CD4-positive, alpha-beta T cell treated with Interleukin-15 for 1 hour (primary cell): ENCODE measurements around the gene SURF2.
"Not testable (repeated sequence)": the region's sequence is repeated elsewhere in the genome, so short reads cannot be mapped to it uniquely, and the experiment has no call there.

ENCODE experiments used
- DNase-seq: peaks from one replicate; pipeline ENCODE4 v3.0.0-alpha.2; 2020

Gene SURF2

DNA sequence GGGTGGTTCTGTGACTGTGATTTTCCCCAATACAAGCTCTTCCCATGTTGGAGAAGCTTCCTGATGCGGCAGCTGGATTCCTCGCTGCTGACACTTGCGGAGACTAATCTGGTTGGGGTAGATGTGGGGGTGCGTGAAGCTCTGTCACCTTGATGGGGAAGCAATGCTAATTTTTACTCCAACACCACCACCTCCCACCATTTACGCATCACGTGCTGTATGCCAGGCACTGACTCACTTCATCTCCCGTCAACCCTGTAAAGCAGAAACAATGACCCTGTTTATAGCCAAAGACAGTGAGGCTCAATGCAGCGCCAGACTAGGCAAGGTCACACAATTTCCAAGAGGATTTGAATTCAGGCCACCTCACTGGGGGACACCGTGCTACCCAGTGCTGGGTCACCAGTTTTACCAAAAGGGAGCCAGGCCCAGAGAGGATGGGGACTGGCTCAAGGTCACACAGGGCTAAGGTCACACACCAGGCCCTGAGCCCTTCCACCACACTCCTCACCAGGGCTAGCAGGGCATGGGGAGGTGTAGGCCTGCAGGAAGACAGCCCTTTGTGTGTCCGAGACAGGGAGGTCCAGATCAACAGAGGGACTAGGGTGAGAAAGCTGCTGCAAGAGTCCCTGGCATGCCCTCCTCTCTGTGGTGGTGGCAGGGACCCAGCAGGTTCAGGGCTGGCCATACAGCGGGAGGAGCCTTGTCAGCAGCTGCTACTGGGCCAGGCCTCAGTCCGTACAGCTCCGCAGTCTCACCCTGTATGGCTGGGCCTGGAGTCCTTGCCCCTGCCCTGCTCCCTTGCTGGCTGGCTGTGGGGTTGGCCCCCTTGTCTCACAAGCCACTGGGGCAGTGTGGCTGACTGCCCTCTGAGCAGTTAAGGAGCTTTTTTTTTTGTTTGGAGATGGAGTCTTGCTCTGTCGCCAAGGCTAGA is 23.1 kb downstream of the SURF2 start:
- DNase-seq = no peak

DNA sequence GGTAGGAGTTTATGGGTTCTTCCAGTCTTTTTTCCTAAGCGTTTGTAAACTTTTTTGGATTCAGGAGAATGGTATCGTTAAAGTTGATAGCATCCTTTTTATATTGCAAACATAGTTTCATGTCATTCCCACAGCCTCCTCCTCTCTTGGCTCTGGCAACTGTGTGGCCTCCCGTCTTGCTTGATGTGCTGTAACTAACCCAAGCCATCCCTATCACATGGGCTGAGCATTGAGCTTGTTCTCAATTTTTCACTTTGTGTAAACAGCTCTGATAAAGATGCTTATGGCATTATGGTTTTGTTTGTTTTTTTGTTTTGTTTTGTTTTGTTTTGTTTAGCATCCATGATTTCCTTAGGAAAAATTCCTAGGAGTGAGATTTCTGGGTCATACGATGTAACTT is 24.4 kb downstream of the SURF2 start:
- no peak for DNase-seq

DNA sequence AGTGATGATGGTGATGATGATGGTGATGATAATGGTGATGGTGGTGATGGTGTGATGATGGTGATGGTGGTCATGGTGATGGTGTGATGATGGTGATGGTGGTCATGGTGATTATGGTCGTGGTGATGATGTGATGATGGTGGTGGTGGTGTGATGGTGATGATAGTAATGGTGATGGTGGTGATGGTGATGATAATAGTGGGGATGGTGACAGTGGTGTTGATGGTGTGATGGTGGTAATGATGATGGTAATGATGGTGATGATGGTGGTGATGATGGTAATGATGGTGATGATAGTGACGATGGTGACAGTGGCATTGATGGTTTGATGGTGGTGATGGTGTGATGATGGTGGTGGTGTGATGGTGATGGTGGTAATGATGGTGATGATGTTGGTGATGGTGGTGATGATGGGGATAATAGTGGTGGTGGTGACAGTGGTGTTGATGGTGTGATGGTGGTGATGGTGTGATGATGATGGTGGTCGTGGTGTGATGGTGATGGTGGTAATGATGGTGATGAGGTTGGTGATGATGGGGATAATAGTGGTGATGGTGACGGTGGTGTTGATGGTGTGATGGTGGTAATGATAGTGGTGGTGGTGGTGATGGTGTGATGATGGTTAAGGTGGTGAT is 26.3 kb downstream of the SURF2 start:
- DNase-seq = no peak

DNA sequence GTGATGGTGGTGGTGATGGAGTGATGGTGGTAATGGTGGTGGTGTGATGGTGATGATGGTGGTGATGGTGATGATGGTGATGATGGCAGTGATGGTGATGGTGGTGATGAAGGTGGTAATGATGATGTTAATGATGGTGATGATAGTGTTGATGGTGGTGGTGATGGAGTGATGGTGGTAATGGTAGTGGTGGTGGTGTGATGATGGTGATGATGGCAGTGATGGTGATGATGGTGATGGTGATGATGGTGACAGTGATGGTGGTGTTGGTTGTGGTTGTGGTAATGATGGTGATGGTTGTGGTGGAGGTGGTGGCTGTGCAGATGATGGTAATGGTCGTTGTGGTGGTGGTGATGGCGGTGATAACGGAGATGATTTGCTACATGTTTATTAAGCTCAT is 27.1 kb downstream of the SURF2 start:
- DNase-seq = no peak

DNA sequence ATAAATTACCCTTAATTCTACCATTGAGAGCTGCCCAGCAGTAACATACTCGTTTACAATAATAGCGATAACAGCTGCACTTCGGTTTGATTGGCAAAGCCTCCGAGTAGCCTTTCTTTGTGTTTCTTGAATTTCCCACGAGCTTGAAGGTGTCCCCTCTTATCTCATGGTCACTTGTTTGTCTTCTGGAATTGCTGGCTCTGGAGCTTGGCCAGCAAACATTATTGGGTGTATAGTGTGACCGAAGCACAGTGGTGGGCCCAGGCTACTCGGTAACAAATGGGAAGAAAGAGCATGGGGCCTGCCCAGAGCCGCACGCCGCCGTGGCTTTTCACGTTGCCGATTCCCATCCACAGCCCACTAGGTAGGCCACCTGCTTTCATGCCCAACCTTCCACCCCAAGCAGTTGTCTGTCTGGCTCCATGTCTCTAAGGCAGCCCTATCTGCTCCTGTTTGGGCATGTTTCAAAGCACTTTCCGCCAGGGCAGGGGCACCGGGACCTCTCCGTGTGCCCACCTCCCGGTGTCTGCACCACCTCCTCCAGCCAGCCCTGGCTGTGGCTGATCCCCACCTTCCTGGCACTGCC is 28.5 kb downstream of the SURF2 start:
- no peak for DNase-seq

DNA sequence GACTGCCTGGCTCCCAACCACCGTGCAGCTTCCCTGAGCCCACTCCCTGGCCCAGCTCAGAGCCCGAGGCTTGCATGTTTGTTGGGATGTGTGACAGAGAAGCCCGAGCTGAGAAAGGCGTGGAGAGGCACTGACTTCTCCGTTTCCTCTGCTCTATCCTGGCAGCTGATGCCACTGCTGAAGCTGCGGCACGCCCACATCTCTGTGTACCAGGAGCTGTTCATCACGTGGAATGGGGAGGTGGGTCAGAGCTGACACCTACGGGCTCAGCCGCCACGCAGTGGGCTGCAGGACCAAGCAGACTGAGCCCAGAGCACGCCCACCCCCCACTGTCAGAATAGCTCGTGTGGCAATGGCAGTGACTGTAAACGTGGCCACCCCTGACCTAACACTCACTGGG is 29.1 kb downstream of the SURF2 start:
- no peak for DNase-seq

DNA sequence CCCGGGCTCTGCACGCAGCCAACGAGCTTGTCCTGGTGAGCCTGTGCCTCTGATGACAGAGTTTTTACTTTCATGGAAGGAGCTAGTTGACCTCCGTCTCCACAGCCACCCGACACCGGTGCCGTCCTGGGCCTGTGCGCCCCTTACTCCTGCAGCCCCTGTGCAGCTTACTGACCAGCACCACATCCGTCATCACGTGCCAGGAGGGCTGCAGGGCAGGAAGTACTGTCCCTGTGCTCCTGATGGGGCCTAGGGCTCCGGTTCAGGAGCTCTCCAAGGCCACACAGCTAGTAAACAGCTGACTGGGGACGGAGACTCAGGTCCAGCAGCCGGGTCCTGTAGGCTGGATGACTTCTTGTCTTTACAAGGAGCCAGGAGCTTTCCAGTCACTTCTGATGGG is 30.0 kb downstream of the SURF2 start:
- no peak for DNase-seq

DNA sequence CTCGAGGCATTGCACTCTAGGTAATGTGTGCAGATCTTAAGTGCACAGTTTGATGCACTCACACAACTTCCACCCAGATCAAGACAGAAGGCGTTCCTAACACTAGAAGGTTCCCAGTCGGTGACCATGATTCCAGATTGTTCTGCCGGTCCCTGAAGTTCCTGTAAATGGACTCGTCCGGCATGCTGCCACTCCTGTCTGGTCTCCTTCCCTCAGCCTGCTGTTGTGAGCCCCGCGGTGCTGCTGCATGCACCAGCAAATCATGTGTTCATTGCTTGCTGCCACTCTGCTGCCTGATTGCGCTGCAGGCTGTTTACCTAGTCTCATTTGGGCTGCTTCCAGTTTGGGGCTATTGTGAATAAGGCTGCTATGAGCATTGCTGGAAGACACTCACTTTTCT is 31.3 kb downstream of the SURF2 start:
- DNase-seq = no peak

DNA sequence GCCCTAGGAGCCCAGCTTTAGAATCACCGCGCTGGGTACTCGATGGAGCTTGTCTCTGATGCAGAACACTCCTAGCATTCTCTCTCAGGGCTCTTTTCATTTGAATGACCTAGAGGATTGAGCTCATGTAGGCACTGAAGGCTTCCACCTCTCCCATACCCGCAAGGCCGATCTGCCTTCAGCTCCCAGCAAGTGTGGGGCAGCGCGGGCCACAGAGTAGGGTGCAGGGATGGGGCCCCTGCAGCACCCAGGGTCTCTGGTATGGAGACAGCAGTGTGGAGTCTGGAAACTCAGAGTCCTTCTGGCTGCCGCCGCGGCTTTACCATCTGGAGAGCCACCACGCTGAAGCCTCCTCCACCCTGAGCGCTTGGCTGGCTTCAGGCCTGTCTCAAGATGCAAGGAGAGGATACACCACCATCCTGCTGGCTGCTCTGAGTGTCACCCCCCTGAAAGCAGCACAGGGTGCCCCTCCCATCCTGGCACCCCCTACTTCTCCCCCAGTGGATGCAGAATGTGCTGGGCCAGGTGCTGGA is 32.7 kb downstream of the SURF2 start:
- DNase-seq = no peak

DNA sequence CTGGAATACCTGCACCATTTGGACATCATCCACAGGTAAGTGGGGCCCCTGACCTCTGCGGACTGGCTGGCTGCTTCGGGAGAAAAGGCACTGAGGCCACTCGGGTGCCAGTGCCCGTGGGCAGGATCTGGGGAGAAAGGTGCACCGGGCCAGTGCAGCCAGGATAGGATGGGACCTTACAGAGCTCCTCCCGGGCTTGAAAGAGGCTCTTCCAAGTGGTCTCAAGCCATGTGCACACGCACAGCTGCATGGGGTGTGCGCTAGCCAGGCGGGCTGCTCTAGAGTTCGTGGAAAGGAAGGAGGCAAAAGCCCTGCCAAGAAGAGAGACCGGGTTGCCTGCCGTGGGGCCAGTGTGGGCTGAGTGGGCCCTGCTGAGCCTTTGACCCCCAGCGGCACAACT is 33.2 kb downstream of the SURF2 start:
- no peak for DNase-seq

DNA sequence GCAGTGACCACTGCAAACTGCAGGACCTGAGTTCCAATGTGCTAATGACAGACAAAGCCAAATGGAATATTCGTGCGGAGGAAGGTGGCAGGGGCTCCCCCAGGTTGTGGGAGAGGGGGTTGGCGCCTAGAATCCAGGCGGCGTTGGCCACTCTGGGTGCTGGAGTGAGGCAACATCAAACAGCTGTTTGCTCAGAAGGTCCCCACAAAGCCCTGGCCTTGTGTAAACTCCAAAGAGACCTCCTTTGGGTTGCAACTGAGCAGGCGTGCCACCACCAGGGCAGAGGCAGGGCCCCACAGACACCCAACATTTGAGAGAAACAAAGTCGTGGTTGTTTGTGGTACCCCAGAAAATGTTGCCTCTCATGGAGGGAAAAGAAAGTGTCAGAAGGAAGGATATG is 34.4 kb downstream of the SURF2 start:
- DNase-seq = no peak

DNA sequence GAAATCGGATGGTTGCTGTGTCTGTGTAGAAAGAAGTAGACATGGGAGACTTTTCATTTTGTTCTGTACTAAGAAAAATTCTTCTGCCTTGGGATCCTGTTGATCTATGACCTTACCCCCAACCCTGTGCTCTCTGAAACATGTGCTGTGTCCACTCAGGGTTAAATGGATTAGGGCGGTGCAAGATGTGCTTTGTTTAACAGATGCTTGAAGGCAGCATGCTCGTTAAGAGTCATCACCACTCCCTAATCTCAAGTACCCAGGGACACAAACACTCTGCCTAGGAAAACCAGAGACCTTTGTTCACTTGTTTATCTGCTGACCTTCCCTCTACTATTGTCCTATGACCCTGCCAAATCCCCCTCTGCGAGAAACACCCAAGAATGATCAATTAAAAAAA is 35.1 kb downstream of the SURF2 start:
- DNase-seq = not testable (repeated sequence)

DNA sequence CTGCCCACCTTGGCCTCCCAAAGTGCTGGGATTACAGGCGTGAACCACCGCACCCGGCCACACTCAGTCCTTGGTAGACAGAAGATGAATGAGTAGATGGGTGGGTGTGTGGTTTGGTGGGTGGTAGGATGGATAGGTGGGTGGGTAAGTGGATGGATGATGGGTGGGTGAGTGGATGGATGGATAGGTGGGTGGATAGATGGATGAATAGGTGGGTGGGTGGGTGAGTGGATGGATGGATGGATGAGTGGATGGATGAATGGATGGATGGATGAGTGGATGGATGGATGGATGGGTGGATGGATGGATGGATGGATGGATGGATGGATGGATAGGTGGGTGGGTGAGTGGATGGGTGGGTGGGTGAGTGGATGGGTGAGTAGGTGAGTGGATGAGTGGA is 36.0 kb downstream of the SURF2 start:
- DNase-seq = not testable (repeated sequence)

DNA sequence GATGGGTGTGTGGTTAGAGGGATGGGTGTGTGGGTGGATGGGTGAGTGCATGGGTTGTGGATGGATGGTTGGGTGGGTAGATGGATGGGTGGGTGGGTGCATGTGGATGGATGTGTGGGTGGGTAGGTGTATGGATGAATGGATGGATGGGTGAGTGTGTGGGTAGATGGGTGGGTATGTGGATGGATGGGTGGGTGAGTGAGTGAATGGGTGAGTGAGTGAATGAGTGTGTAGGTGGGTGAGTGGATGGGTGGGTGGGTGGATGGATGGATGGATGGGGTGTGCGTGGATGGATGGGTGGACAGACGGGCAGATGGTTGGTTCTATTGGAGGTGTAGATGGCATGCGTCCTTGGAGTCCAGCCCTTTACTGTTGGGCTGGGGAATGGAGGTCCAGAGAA is 37.0 kb downstream of the SURF2 start:
- DNase-seq = no peak

DNA sequence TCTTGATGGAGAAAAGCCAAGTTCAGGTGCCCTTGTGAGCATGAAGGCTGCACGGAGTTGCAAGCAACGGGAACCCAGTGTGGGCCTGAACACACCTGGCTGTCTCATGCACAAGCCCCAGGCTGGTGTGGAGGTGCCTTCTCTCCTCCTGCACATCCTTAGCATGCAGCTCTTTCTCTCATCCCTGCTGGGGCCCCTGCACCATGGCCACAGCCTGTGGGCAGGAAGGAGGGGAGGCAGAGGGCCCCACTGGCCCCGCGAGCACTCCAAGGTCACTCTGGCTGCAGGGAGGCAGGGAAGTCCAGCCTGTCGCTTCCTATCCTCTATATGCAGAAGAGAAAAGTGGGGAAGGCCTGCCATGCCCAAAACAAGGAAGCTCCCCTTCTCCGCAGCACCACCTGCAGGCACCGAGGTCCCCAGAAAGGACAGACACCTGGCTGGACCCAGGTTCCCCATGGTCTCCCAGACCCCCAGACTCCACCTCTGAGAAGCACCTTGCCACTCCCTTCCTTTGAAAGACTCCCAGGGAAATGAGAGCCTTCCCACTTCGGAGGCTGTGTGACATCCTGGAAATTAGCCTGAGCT is 38.4 kb downstream of the SURF2 start:
- DNase-seq = no peak

DNA sequence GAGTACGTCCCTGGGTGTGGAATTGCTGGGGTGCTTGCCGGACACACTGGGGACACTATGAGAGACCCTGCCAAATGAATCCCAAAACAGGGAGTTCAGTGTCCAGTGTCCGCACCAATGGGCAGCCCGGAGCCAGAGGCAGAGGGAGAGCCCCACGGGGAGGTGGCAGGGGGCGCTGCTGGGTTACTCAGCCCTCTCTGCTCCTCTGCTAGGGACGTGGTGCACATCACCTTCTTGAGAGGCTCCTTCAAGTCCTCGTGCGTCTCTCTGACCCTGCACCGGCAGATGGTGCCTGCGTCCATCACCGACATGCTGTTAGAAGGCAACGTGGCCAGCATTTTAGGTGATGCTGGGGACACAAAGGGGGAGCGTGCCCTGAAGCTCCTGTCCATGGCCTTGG is 40.6 kb downstream of the SURF2 start:
- DNase-seq = no peak

DNA sequence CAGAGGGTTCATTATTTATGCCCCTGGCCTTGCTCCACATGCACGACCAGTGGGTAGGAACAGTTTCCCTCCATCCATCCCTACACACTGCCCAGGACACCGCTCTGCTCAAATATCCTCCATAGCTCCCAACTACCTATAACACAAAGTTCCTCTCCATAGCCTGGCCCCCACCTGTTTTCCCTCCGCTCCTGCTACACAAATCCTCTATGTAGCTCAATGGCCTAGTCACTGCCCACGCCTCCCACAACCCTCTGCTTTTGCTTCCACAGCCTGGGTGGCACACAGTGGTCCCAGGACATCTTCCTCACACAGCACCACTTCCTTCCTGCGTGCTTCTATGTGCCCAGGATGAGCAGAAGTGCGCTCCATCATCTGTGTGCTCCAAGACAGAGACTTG is 41.0 kb downstream of the SURF2 start:
- DNase-seq = no peak

DNA sequence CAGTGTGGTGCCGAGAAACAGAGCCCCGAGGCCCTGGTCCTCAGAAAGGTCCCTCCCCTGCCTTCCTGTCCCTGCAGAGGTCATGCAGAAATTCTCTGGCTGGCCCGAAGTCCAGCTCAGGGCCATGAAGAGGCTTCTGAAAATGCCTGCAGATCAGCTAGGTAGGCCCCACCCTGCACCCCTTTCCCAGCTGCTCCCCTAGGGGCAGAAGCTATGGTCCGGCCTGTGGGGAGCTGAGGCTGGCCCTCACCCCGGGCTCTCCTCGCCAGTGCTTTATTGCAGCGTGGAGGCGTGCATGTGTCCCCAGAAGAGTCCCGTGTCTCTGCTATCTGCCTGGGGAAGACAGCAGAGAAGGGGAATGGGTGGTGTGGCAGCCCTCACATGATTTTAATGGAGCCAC is 41.5 kb downstream of the SURF2 start:
- no peak for DNase-seq

DNA sequence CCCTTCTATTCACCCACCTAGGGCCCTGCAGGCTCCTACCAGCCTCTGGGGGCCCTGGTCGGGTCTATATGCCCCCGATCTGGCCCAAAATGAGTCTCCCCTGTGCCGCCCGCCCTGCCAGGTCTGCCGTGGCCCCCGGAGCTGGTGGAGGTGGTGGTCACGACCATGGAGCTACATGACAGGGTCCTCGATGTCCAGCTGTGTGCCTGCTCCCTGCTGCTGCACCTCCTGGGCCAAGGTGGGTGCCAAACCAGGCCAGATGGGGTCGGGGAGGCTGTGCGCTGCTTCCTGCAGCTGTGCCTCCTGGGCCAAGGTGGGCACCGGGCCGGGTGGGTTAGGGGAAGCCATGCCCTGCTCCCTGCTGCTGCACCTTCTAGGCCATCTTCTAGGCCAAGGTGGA is 43.9 kb downstream of the SURF2 start:
- DNase-seq = no peak

DNA sequence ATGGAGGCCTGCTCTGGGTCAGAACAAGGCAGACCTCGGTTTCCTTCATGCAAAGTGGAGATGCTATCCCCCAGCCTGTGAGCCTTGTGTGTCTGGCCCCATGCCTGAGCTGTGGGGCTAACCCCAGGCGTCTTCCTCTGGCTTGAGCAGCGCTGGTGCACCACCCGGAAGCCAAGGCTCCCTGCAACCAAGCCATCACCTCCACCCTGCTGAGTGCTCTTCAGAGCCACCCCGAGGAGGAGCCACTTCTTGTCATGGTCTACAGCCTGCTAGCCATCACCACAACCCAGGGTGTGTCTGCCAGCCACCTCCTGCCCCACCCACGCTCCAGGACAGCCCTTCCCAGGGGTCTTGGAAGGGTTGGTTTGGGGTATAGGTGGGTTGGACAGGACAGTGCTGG is 45.2 kb downstream of the SURF2 start:
- DNase-seq = no peak

DNA sequence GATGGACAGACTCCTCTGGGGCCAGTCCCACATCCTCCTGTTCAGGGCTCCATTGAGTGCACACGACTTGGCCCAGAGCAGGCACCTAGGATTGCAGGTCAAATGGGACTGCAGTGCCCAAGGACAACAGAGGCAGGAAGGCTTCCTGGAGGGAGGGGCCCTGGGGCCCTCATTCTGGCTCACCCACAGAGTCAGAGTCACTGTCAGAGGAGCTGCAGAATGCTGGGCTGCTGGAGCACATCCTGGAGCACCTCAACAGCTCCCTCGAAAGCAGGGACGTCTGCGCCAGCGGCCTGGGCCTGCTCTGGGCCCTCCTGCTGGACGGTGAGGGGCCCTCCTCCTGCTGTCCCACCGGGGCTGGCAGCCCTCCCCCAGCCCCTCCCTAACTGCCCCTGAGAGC is 46.3 kb downstream of the SURF2 start:
- no peak for DNase-seq

DNA sequence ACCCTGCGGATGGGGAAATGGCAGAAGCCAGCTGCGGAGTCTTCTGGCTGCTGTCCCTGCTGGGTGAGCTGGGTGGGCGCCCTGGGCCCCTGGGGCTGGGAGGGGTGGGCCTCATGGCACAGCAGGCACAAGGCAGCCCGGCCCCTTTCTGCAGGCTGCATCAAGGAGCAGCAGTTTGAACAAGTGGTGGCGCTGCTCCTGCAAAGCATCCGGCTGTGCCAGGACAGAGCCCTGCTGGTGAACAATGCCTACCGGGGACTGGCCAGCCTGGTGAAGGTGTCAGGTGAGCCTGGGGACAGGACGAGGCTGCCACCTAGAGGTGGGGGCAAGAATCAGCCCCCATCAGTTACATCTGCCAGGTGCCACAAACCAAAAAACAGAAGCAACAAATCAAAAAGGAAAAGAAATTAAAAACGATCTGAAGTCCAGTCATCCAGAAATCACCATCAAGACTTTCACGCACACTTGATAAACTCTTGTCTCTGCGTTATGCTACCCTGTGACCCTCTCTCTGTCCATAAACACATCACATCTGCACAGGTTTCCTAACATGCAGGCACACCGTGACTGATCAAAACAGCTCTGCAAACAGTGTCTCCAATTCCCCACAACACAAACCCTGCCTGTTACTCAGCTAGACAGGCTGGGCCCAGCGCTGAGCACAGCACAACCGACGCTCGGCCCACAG is 47.6 kb downstream of the SURF2 start:
- peak; percentile 56 for DNase-seq

DNA sequence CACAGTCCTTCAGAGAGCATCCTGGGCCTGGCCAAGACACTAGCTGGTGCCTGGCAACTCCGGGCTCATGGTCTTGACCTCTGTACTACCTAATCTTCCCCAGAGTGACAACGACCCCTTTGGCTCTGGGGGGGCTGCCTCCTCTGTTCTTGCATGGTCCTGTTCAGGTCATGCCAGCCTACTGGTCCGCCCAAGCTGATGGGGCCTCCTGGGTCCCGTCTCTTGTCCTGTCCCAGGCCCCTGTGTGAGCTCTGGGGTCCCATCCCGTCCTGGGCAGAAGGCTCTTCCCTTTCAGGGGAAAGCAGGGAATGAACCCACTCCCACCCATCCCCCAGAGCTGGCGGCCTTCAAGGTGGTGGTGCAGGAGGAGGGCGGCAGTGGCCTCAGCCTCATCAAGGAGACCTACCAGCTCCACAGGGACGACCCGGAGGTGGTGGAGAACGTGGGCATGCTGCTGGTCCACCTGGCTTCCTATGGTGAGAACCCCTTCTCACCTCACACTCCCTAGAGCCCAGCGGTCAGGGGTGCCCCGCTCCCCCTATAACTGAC is 48.2 kb downstream of the SURF2 start:
- DNase-seq = no peak
